ENCODE measurements around the gene EPB41L4B. TPM values are rescaled to one million over a fixed set of nuclear protein-coding genes. Genes with fewer than 3 reads are reported as not detected.

Gene EPB41L4B
- polyA plus RNA-seq, 1 donor from 2014 or later: 4.1 TPM

DNA sequence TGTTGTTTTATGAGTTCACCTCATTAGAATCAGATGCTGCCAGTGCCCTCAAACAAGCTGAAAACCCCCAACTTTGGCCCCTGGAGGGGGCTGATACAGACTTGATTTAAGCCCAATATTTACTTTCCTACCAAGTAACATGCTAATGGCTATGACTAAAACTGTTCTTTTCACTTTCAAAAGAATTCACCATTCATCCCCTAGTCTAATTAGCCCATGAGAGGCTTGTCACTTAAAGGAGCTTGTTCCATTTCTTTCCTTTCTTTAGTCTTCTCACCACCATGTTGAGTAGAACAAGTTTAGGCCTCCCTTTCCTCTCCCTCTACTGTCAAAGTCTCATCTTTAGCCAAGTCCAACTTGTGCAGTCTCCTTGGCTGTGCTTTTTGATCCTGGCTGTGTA lies 50.4 kb downstream of the EPB41L4B start:
- H3F3A ChIP-seq (ENCODE audit: insufficient read depth, low read length, poor library complexity, severe bottlenecking): no peaks in the 10 kb centered on the region
- H3K9ac ChIP-seq (ENCODE audit: low read length): no peak overlapping the region
- no peak overlapping the region for H2AFZ ChIP-seq (ENCODE audit: low read depth, low read length)
- no peak overlapping the region for H3K27ac ChIP-seq (ENCODE audit: low read length)
- no peak overlapping the region for H3K4me3 ChIP-seq (ENCODE audit: low read length)
- no peaks in the 10 kb centered on the region for H3K36me3 ChIP-seq (ENCODE audit: insufficient read depth, low read length)
- H4K20me1 ChIP-seq (ENCODE audit: insufficient read depth): no peaks in the 10 kb centered on the region
- H3K9me3 ChIP-seq (ENCODE audit: low read length): no peaks in the 10 kb centered on the region
- H3K9me2 ChIP-seq (ENCODE audit: insufficient read depth, low read length): no peaks in the 10 kb centered on the region
- no peaks in the 10 kb centered on the region for H3K79me2 ChIP-seq (replicated peaks; ENCODE audit: insufficient read depth, low read length)
- H3K4me2 ChIP-seq (ENCODE audit: low read length): no peak overlapping the region
- TF ChIP-seq TAF1 (IDR thresholded peaks at IDR 0.05; ENCODE audit: low read depth): no peak
- TF ChIP-seq CTCF (IDR thresholded peaks at IDR 0.05; ENCODE audit: poor library complexity, severe bottlenecking): no peak
- no peak for TF ChIP-seq POLR2AphosphoS5 (IDR thresholded peaks at IDR 0.05)
- TF ChIP-seq SMC3 (conservative IDR thresholded peaks at IDR 0.05; ENCODE audit: poor library complexity): no peak
- TF ChIP-seq EP300 (conservative IDR thresholded peaks at IDR 0.05; ENCODE audit: poor library complexity, severe bottlenecking): no peak
- TF ChIP-seq EZH2 (IDR thresholded peaks at IDR 0.05; ENCODE audit: borderline replicate concordance, insufficient read depth, low read length, poor library complexity, severe bottlenecking): no peak
- TF ChIP-seq, protein P1, sequence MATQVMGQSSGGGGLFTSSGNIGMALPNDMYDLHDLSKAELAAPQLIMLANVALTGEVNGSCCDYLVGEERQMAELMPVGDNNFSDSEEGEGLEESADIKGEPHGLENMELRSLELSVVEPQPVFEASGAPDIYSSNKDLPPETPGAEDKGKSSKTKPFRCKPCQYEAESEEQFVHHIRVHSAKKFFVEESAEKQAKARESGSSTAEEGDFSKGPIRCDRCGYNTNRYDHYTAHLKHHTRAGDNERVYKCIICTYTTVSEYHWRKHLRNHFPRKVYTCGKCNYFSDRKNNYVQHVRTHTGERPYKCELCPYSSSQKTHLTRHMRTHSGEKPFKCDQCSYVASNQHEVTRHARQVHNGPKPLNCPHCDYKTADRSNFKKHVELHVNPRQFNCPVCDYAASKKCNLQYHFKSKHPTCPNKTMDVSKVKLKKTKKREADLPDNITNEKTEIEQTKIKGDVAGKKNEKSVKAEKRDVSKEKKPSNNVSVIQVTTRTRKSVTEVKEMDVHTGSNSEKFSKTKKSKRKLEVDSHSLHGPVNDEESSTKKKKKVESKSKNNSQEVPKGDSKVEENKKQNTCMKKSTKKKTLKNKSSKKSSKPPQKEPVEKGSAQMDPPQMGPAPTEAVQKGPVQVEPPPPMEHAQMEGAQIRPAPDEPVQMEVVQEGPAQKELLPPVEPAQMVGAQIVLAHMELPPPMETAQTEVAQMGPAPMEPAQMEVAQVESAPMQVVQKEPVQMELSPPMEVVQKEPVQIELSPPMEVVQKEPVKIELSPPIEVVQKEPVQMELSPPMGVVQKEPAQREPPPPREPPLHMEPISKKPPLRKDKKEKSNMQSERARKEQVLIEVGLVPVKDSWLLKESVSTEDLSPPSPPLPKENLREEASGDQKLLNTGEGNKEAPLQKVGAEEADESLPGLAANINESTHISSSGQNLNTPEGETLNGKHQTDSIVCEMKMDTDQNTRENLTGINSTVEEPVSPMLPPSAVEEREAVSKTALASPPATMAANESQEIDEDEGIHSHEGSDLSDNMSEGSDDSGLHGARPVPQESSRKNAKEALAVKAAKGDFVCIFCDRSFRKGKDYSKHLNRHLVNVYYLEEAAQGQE (IDR thresholded peaks at IDR 0.05; ENCODE audit: borderline replicate concordance): no peak
- TF ChIP-seq RAD21 (conservative IDR thresholded peaks at IDR 0.05): no peak
- no peak for TF ChIP-seq MXI1 (conservative IDR thresholded peaks at IDR 0.05; ENCODE audit: poor library complexity, severe bottlenecking)
- H3K27me3 ChIP-seq (ENCODE audit: insufficient read depth, low read depth, low read length): no peaks in the 10 kb centered on the region

- H3K79me2 ChIP-seq (replicated peaks; ENCODE audit: insufficient read depth, low read length): no peaks in the 10 kb centered on the region
- H4K20me1 ChIP-seq (ENCODE audit: insufficient read depth): no peaks in the 10 kb centered on the region
- H3K4me2 ChIP-seq (ENCODE audit: low read length): no peak overlapping the region
- no peaks in the 10 kb centered on the region for H3K9me2 ChIP-seq (ENCODE audit: insufficient read depth, low read length)
- H2AFZ ChIP-seq (ENCODE audit: low read depth, low read length): no peak overlapping the region
- H3K36me3 ChIP-seq (ENCODE audit: insufficient read depth, low read length): no peaks in the 10 kb centered on the region
- no peak overlapping the region for H3K9ac ChIP-seq (ENCODE audit: low read length)
- TF ChIP-seq RAD21 (conservative IDR thresholded peaks at IDR 0.05) (no peak), CTCF (IDR thresholded peaks at IDR 0.05; ENCODE audit: poor library complexity, severe bottlenecking) (no peak), EP300 (conservative IDR thresholded peaks at IDR 0.05; ENCODE audit: poor library complexity, severe bottlenecking) (no peak), SMC3 (conservative IDR thresholded peaks at IDR 0.05; ENCODE audit: poor library complexity) (no peak), TAF1 (IDR thresholded peaks at IDR 0.05; ENCODE audit: low read depth) (no peak), MXI1 (conservative IDR thresholded peaks at IDR 0.05; ENCODE audit: poor library complexity, severe bottlenecking) (no peak), POLR2AphosphoS5 (IDR thresholded peaks at IDR 0.05) (no peak), EZH2 (IDR thresholded peaks at IDR 0.05; ENCODE audit: borderline replicate concordance, insufficient read depth, low read length, poor library complexity, severe bottlenecking) (no peak)
- TF ChIP-seq, protein P1 (IDR thresholded peaks at IDR 0.05; ENCODE audit: borderline replicate concordance): no peak
- H3K27me3 ChIP-seq (ENCODE audit: insufficient read depth, low read depth, low read length): no peaks in the 10 kb centered on the region
- no peak overlapping the region for H3K4me3 ChIP-seq (ENCODE audit: low read length)
- no peak overlapping the region for H3K27ac ChIP-seq (ENCODE audit: low read length)
- H3F3A ChIP-seq (ENCODE audit: insufficient read depth, low read length, poor library complexity, severe bottlenecking): no peaks in the 10 kb centered on the region
- no peaks in the 10 kb centered on the region for H3K9me3 ChIP-seq (ENCODE audit: low read length)
Measured at GRCh38 chr9:109269839-109270238, 51.0 kb downstream of the EPB41L4B start.

Measured in neural cell (in vitro differentiated cells).